Lower leg skin (tissue), 4 donors: ENCODE results near the gene ABCC9. TPM values are rescaled to one million over a fixed set of nuclear protein-coding genes. Genes with fewer than 3 reads are reported as not detected.
"Not testable (repeated sequence)": the region's sequence is repeated elsewhere in the genome, so short reads cannot be mapped to it uniquely, and the experiment has no call there.

Experiments used
- DNase-seq, 2 donors: peaks; one replicate each; pipeline ENCODE4 v3.0.0-alpha.2; 2019; ENCODE audit warnings: low spot score in 2 of 2
- H3K4me3 ChIP-seq: fragments of 200-600 bp; sonication (generic); 2 replicates; pipeline ENCODE4 v1.5.1; 2017; ENCODE audit warnings: mild to moderate bottlenecking, low read depth; ENCODE audit not compliant: poor library complexity, severe bottlenecking
- CTCF ChIP-seq, 3 donors: fragments of 450-650 bp; IDR thresholded peaks; one replicate each; pipeline ENCODE4 v1.5.1; 2016; ENCODE audit warnings: antibody characterized with exemption in 3 of 3, mild to moderate bottlenecking in 3 of 3, moderate library complexity in 2 of 3
- POLR2A ChIP-seq, 2 donors: fragments of 450-650 bp; IDR thresholded peaks; one replicate each; pipeline ENCODE4 v1.6.1; 2016 to 2017; ENCODE audit warnings: antibody characterized with exemption in 2 of 2, mild to moderate bottlenecking in 1 of 2, moderate library complexity in 1 of 2
- WGBS, 2 donors: methylation state at CpG; one replicate each; pipeline ENCODE4 v1.1.5; 2018; 5-methylcytosine and 5-hydroxymethylcytosine counted together
- intact Hi-C: fragments of 100-400 bp; cut with DNase I; formaldehyde crosslinking; loops from one replicate; pipeline ENCODE4 v1.15.0; 2023; ENCODE audit warnings: low total_unique reads
- total RNA-seq, 4 donors: library from RNA; depleted of rRNA; stranded (reverse); fragments of >200 nt; gene quantifications; one replicate each; pipeline ENCODE4 v1.1.0, GENCODE V29; 2016

ABCC9 gene
- total RNA-seq, 4 donors from 2014 or later: 2.5 to 15.9 (median 7.2) TPM

GRCh38 chr12:21911832-21912231 lies 29.4 kb downstream of the ABCC9 start:
- no peak for TF ChIP-seq CTCF (IDR thresholded peaks at IDR 0.05)
- no peak for TF ChIP-seq POLR2A (IDR thresholded peaks at IDR 0.05)
- WGBS, 2 donors: 80 to 88% methylated on average over 4 of the region's 4 CpGs
- intact Hi-C loops: no loop called here
- H3K4me3 ChIP-seq: no peak overlapping the region
- no peak for DNase-seq

GRCh38 chr12:21910657-21911056 lies 30.6 kb downstream of the ABCC9 start:
- H3K4me3 ChIP-seq: no peak overlapping the region
- 59 to 65% methylated on average over 6 of the region's 6 CpGs for WGBS, 2 donors
- DNase-seq: no peak
- intact Hi-C loops: no loop called here
- TF ChIP-seq CTCF (IDR thresholded peaks at IDR 0.05) (no peak), POLR2A (IDR thresholded peaks at IDR 0.05) (no peak)

- TF ChIP-seq CTCF (IDR thresholded peaks at IDR 0.05) (no peak), POLR2A (IDR thresholded peaks at IDR 0.05) (no peak)
- DNase-seq: no peak
Observed at GRCh38 chr12:21907948-21908837, 33.0 kb downstream of the ABCC9 start.

GRCh38 chr12:21906919-21907493 lies 34.2 kb downstream of the ABCC9 start:
- peak in 1 of 2 donors; percentile 21 for DNase-seq
- H3K4me3 ChIP-seq: no peak overlapping the region
- TF ChIP-seq POLR2A (IDR thresholded peaks at IDR 0.05) (no peak), CTCF (IDR thresholded peaks at IDR 0.05) (no peak)
- 74 to 76% methylated on average over 5 of the region's 5 CpGs for WGBS, 2 donors
- intact Hi-C loops: no loop called here

More at GRCh38 chr12:21907948-21908837, 33.0 kb downstream of the ABCC9 start:
- intact Hi-C loops: no loop called here
- H3K4me3 ChIP-seq: no peak overlapping the region
- WGBS, 2 donors: 76 to 77% methylated on average over 6 of the region's 6 CpGs

GRCh38 chr12:21899532-21899931 lies 41.7 kb downstream of the ABCC9 start:
- H3K4me3 ChIP-seq, DNase-seq, intact Hi-C loops: not testable (repeated sequence)
- WGBS, 2 donors: 77 to 82% methylated on average over 9 of the region's 9 CpGs

GRCh38 chr12:21895651-21896050 lies 45.6 kb downstream of the ABCC9 start:
- WGBS, 2 donors: 71 to 78% methylated on average over 2 of the region's 2 CpGs
- intact Hi-C loops: no loop called here
- TF ChIP-seq POLR2A (IDR thresholded peaks at IDR 0.05) (no peak), CTCF (IDR thresholded peaks at IDR 0.05) (no peak)
- DNase-seq: no peak
- H3K4me3 ChIP-seq: no peak overlapping the region
